Esophagus muscularis mucosa (tissue), 4 donors: ENCODE measurements around the gene NUDT3. TPM values are rescaled to one million over a fixed set of nuclear protein-coding genes. Genes with fewer than 3 reads are reported as not detected.
A peak's percentile ranks its signal among the peaks of the same experiment; 100 is the strongest.

Experiments used
- DNase-seq: peaks from one replicate; pipeline ENCODE4 v3.0.0-alpha.2; 2017; ENCODE audit errors: extremely low spot score
- H3K27ac ChIP-seq, 4 donors: fragments of 200-600 bp; sonication (generic); replicated peaks in 1 of 4; 1 replicate in 3 of 4; 2 replicates in 1 of 4; pipeline ENCODE4 v1.5.1; 2016 to 2019; ENCODE audit warnings: mild to moderate bottlenecking in 1 of 4
- H3K27me3 ChIP-seq, 4 donors: fragments of 200-600 bp; sonication (generic); one replicate each; pipeline versions ENCODE4 v1.5.1 to v1.6.0; 2016 to 2019
- H3K36me3 ChIP-seq, 4 donors: fragments of 200-600 bp; sonication (generic); one replicate each; pipeline ENCODE4 v1.5.1; 2016 to 2019
- H3K4me1 ChIP-seq, 4 donors: fragments of 200-600 bp; sonication (generic); one replicate each; pipeline ENCODE4 v1.5.1; 2016 to 2019
- H3K4me3 ChIP-seq, 4 donors: fragments of 200-600 bp; sonication (generic); 1 replicate in 2 of 4; 2 replicates in 2 of 4; pipeline ENCODE4 v1.5.1; 2016 to 2019; ENCODE audit warnings: mild to moderate bottlenecking in 4 of 4, moderate library complexity in 1 of 4
- H3K9me3 ChIP-seq, 4 donors: fragments of 200-600 bp; sonication (generic); 1 replicate in 3 of 4; 2 replicates in 1 of 4; pipeline ENCODE4 v1.5.1; 2016 to 2019
- EP300 ChIP-seq: sonication (generic); formaldehyde crosslinking; IDR thresholded peaks from one replicate; pipeline ENCODE4 v1.6.1; 2017; ENCODE audit warnings: antibody characterized with exemption
- POLR2A ChIP-seq: fragments of 450-650 bp; IDR thresholded peaks from one replicate; pipeline ENCODE4 v1.6.1; 2017; ENCODE audit warnings: antibody characterized with exemption, moderate library complexity, mild to moderate bottlenecking, low read depth
- POLR2AphosphoS5 ChIP-seq, 2 donors: sonication (generic); formaldehyde crosslinking; IDR thresholded peaks; one replicate each; pipeline ENCODE4 v1.6.1; 2017; ENCODE audit warnings: antibody characterized with exemption in 2 of 2
- WGBS: methylation state at CpG from one replicate; pipeline ENCODE4 v1.1.5; 2018; 5-methylcytosine and 5-hydroxymethylcytosine counted together
- intact Hi-C: fragments of 100-400 bp; cut with DNase I; formaldehyde crosslinking; loops from one replicate; pipeline ENCODE4 v1.15.1; 2023
- total RNA-seq, 4 donors: library from RNA; depleted of rRNA; stranded (reverse); fragments of >200 nt; gene quantifications; one replicate each; pipeline versions ENCODE4 v1.1.0 to v1.2.1, GENCODE V29; 2016
- TF ChIP-seq, protein P1 (sequence below), 3 experiments: fragments of 200-600 bp in 2 of 3; fragments of 450-650 bp in 1 of 3; sonication (generic) in 2 of 3; IDR thresholded peaks; one replicate each; pipeline ENCODE4 v1.5.1; 2017 to 2019; ENCODE audit warnings: antibody characterized with exemption in 3 of 3, mild to moderate bottlenecking in 2 of 3, moderate library complexity in 1 of 3

Gene NUDT3
- total RNA-seq, 4 donors from 2014 or later: 37.1 to 57.2 (median 47.4) TPM

GRCh38 chr6:34436803-34437643 is 44.6 kb upstream of the NUDT3 start:
- Histone ChIP-seq H3K9me3 (no peaks in the 10 kb centered on the region), H3K4me1 (no peaks in the 10 kb centered on the region), H3K27ac (no peak overlapping the region), H3K36me3 (no peaks in the 10 kb centered on the region), H3K4me3 (no peak overlapping the region), H3K27me3 (no peaks in the 10 kb centered on the region)
- intact Hi-C loops: no loop called here
- WGBS: 93% methylated on average over 37 of the region's 38 CpGs
- no peak for DNase-seq
- no peak for TF ChIP-seq EP300
- TF ChIP-seq POLR2AphosphoS5 (IDR thresholded peaks at IDR 0.05): no peak
- TF ChIP-seq POLR2A: no peak
- TF ChIP-seq, protein P1, sequence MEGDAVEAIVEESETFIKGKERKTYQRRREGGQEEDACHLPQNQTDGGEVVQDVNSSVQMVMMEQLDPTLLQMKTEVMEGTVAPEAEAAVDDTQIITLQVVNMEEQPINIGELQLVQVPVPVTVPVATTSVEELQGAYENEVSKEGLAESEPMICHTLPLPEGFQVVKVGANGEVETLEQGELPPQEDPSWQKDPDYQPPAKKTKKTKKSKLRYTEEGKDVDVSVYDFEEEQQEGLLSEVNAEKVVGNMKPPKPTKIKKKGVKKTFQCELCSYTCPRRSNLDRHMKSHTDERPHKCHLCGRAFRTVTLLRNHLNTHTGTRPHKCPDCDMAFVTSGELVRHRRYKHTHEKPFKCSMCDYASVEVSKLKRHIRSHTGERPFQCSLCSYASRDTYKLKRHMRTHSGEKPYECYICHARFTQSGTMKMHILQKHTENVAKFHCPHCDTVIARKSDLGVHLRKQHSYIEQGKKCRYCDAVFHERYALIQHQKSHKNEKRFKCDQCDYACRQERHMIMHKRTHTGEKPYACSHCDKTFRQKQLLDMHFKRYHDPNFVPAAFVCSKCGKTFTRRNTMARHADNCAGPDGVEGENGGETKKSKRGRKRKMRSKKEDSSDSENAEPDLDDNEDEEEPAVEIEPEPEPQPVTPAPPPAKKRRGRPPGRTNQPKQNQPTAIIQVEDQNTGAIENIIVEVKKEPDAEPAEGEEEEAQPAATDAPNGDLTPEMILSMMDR (IDR thresholded peaks at IDR 0.05): no peak

- no peak for DNase-seq
- TF ChIP-seq POLR2A (no peak), POLR2AphosphoS5 (IDR thresholded peaks at IDR 0.05) (no peak), EP300 (no peak)
- TF ChIP-seq, protein P1 (IDR thresholded peaks at IDR 0.05): no peak
- Histone ChIP-seq H3K4me1 (no peaks in the 10 kb centered on the region), H3K27me3 (no peaks in the 10 kb centered on the region), H3K27ac (no peak overlapping the region), H3K4me3 (no peak overlapping the region), H3K9me3 (no peaks in the 10 kb centered on the region), H3K36me3 (no peaks in the 10 kb centered on the region)
- intact Hi-C loops: no loop called here
- 68% methylated on average over 5 of the region's 5 CpGs for WGBS
Observed at GRCh38 chr6:34435916-34436315, 43.4 kb upstream of the NUDT3 start.

DNA sequence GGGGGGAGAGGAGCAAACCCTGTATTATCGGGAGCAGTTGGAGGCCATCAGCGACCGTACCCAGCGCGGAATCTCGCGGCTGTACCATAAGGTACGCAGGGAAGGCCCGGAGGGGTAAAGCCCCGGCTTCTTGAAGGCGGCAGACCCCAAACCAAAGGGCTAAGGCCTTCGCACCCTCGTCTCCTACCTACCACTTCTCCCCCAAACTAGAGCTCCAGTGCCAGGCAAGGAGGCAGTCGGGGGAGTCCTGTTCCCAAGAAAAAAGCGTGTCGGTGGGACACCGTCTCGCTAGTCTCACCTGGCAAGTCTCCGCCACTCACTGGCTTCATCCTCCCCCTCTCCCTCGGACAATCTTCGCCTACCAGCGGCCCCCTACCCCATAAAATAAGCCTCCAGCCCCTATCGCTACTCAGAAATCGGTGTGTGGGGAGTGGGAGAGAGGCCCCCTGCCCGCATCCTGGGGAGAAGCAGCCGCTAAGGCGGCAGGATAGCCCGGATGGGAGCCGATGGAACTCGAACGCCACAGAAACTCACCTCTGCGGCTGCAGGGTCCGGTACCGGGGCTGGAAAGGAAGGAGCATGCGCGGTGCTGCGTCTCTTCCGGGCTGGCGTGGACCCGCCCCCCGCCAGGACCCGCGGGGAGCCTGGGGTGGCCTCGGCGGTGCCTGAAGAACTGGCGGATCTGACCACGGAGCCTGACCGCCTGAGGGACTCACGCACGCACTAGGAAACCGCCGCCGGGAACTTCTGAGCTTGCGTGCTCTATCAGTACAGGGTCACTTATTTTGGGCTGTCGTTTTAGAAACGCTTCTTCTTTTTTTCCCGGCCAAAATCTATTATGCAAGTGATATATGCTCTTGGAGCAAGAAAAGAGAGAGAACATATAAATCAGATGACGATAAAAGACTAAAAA is 33.3 kb upstream of the NUDT3 start, which contains the start of gene RPS10:
RPS10 (minus strand) TSS at position 572 of the 913 bp plus-strand sequence. CDS start 848 bp downstream, outside the sequence.
- peak within 1 kb of the TSS; percentile 79 to 91 (median 88) for H3K27ac ChIP-seq
- no peaks in the 10 kb centered on the region for H3K9me3 ChIP-seq
- DNase-seq: peak; percentile 96
- WGBS: under 1% methylated on average over 31 of the region's 58 CpGs
- peak within 1 kb of the TSS; percentile 60 to 86 (median 80) for H3K4me3 ChIP-seq
- no peaks in the 10 kb centered on the region for H3K27me3 ChIP-seq
- TF ChIP-seq, protein P1 (IDR thresholded peaks at IDR 0.05): peak in 2 of 3 experiments; percentile 16 to 27
- peak; percentile 71 for TF ChIP-seq POLR2A
- TF ChIP-seq EP300: no peak
- TF ChIP-seq POLR2AphosphoS5 (IDR thresholded peaks at IDR 0.05): peak; percentile 96
- H3K4me1 ChIP-seq: peaks cover 15 to 39% (median 32%) of the 10 kb centered on the region in 4 donors
- intact Hi-C loops: loop anchor here (10.0 kb wide), 1 partner anchor 179 kb away; no protein-coding TSS in a partner anchor
- H3K36me3 ChIP-seq: peaks cover 40 to 42% (median 41%) of the 10 kb centered on the region in 4 donors

- peaks cover 46 to 48% (median 47%) of the 10 kb centered on the region in 4 donors for H3K36me3 ChIP-seq
- no peak for DNase-seq
- H3K4me3 ChIP-seq: peak overlapping the region; percentile 60 to 86 (median 80)
- no peaks in the 10 kb centered on the region for H3K9me3 ChIP-seq
- intact Hi-C loops: loop anchor here (10.0 kb wide), 1 partner anchor 180 kb away; no protein-coding TSS in a partner anchor
- H3K27me3 ChIP-seq: no peaks in the 10 kb centered on the region
- 12% methylated on average over 7 of the region's 10 CpGs for WGBS
- TF ChIP-seq, protein P1 (IDR thresholded peaks at IDR 0.05): no peak
- TF ChIP-seq POLR2AphosphoS5 (IDR thresholded peaks at IDR 0.05) (no peak), POLR2A (no peak), EP300 (no peak)
- peak overlapping the region; percentile 79 to 91 (median 88) for H3K27ac ChIP-seq
- peaks cover 15 to 40% (median 32%) of the 10 kb centered on the region in 4 donors for H3K4me1 ChIP-seq
Observed at GRCh38 chr6:34425132-34425497, 32.6 kb upstream of the NUDT3 start.
